Esophagus squamous epithelium (tissue), 5 donors: ENCODE measurements around the gene DDAH1. TPM values are rescaled to one million over a fixed set of nuclear protein-coding genes. Genes with fewer than 3 reads are reported as not detected.

Source experiments
- DNase-seq: peaks from one replicate; lab custom pipeline; 2025; lab: John Stamatoyannopoulos, UW
- H3K27ac ChIP-seq, 4 donors: fragments of 200-600 bp; sonication (generic); one replicate each; pipeline ENCODE4 v1.5.1; 2016 to 2019; ENCODE audit warnings: mild to moderate bottlenecking in 1 of 4
- H3K27me3 ChIP-seq, 4 donors: fragments of 200-600 bp; sonication (generic); 1 replicate in 3 of 4; 2 replicates in 1 of 4; pipeline versions ENCODE4 v1.5.1 to v1.6.0; 2017 to 2021; ENCODE audit warnings: antibody characterized with exemption in 1 of 4
- H3K36me3 ChIP-seq, 3 donors: fragments of 200-600 bp; sonication (generic); one replicate each; pipeline ENCODE4 v1.5.1; 2016 to 2019
- H3K4me1 ChIP-seq, 3 donors: fragments of 200-600 bp; sonication (generic); one replicate each; pipeline ENCODE4 v1.5.1; 2017 to 2019
- H3K4me3 ChIP-seq, 4 donors: fragments of 200-600 bp; sonication (generic); 1 replicate in 3 of 4; 2 replicates in 1 of 4; pipeline ENCODE4 v1.5.1; 2016 to 2019; ENCODE audit warnings: mild to moderate bottlenecking in 2 of 4, moderate library complexity in 1 of 4
- H3K9me3 ChIP-seq, 3 donors: fragments of 200-600 bp; sonication (generic); one replicate each; pipeline ENCODE4 v1.5.1; 2016 to 2019
- POLR2A ChIP-seq, 4 donors: fragments of 450-650 bp; IDR thresholded peaks; one replicate each; pipeline ENCODE4 v1.6.1; 2017; ENCODE audit warnings: antibody characterized with exemption in 4 of 4, mild to moderate bottlenecking in 4 of 4, moderate library complexity in 3 of 4
- WGBS, 2 donors: methylation state at CpG; one replicate each; pipeline ENCODE4 v1.1.5; 2018; 5-methylcytosine and 5-hydroxymethylcytosine counted together
- intact Hi-C: fragments of 100-400 bp; cut with DNase I; formaldehyde crosslinking; loops from one replicate; pipeline ENCODE4 v1.15.0; 2022
- total RNA-seq, 4 donors: library from RNA; depleted of rRNA; stranded (reverse); fragments of >200 nt; gene quantifications; one replicate each; pipeline ENCODE4 v1.1.0, GENCODE V29; 2016
- TF ChIP-seq, protein P1 (sequence below), 6 experiments: fragments of 450-650 bp in 4 of 6; fragments of 200-600 bp in 2 of 6; sonication (generic) in 2 of 6; IDR thresholded peaks; one replicate each; pipeline ENCODE4 v1.5.1; 2016 to 2019; ENCODE audit warnings: antibody characterized with exemption in 6 of 6, mild to moderate bottlenecking in 4 of 6, moderate library complexity in 4 of 6
- donor health status: DM: yes; HTN: yes; CAD: no.

Gene DDAH1
- total RNA-seq, 4 donors from 2014 or later, result 6.1 to 13.8 (median 11.5) TPM

DNA sequence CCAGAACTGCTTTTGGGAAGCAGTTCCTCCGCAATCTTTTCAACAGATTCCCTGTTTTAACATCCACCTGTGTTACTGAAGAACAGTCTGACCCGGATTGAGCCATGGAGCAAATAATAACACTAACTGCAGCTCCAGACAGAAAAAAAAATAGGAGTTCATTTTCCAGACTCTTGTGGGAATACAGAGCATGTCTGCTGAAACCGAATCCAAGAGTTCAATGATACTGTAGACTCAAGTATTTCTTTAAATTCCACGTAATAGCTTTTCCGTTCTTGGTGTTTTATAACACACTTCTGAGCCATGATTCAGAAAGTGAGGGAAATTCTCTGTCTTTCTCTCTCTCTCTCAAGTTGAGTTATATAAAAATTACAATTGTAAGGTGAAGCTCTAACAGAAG lies 60.6 kb downstream of the DDAH1 start:
- Histone ChIP-seq H3K27me3 (no peaks in the 10 kb centered on the region), H3K27ac (no peak overlapping the region), H3K9me3 (no peaks in the 10 kb centered on the region), H3K4me1 (peaks cover 0 to 18% (median 0%) of the 10 kb centered on the region in 3 donors), H3K4me3 (no peak overlapping the region), H3K36me3 (no peaks in the 10 kb centered on the region)
- WGBS, 2 donors, result 88 to 93% methylated on average over 5 of the region's 5 CpGs
- TF ChIP-seq, protein P1, sequence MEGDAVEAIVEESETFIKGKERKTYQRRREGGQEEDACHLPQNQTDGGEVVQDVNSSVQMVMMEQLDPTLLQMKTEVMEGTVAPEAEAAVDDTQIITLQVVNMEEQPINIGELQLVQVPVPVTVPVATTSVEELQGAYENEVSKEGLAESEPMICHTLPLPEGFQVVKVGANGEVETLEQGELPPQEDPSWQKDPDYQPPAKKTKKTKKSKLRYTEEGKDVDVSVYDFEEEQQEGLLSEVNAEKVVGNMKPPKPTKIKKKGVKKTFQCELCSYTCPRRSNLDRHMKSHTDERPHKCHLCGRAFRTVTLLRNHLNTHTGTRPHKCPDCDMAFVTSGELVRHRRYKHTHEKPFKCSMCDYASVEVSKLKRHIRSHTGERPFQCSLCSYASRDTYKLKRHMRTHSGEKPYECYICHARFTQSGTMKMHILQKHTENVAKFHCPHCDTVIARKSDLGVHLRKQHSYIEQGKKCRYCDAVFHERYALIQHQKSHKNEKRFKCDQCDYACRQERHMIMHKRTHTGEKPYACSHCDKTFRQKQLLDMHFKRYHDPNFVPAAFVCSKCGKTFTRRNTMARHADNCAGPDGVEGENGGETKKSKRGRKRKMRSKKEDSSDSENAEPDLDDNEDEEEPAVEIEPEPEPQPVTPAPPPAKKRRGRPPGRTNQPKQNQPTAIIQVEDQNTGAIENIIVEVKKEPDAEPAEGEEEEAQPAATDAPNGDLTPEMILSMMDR (IDR thresholded peaks at IDR 0.05), result no peak
- no peak for TF ChIP-seq POLR2A (IDR thresholded peaks at IDR 0.05)
- no peak for DNase-seq
- intact Hi-C loops, result no loop called here

DNA sequence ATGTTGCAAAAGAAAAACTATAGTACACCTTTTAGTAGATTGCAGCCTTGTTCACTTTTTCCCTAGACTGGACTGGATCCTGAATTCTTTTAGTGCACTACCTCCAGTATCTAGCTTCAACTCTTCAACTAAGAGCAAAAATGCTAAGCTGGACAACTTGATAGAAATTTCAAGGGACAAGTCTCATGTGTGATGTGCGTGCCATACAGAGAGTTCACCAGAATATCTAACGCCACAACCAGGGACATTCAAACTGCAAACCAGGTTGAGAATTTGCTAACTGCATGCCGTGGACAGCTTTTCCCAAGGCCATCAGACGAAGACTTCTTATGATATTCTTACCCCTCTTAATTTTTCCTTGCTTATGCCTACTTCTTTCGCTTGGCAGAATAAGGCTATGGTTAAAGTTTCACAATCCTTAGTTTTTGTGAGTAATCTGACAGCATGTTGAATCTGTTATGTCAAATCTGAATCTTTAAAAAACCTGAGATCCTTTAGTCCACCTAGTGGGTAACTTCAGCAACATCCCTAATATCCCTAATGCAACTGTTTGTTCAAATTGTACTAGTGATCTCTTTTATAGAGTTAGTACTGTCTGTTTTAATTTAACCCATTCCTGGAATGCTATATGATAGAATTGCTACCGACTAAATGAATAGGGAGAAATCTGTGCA lies 66.4 kb downstream of the DDAH1 start:
- TF ChIP-seq POLR2A (IDR thresholded peaks at IDR 0.05), result no peak
- TF ChIP-seq, protein P1 (IDR thresholded peaks at IDR 0.05), result peak in 3 of 6 experiments; percentile 16 to 45 (median 21)

DNA sequence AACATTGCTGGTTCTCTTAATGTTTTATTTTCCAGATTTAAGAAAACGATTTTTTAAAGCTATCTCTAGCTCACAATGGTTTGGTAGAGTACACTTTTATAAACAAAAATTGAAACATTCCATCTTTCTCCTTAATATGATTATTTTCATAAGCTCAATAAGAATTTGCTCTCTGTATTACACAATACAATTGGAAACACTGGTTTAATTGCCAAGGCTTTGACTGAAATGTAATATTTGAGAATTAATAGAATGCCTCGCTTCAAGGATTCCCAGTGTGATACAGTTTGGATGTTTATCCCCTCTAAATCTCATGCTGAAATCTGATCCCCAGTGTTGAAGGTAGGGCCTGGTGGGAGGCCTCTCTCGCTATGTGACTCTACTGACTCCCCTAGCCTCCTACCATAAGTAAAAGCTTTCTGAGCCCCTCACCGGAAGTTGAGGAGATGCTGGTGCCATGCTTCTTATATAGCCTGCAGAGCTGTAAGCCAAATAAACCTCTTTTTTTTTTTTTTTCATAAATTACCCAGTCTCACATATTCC lies 67.4 kb downstream of the DDAH1 start:
- Histone ChIP-seq H3K4me3 (no peak overlapping the region), H3K36me3 (no peaks in the 10 kb centered on the region), H3K9me3 (no peaks in the 10 kb centered on the region), H3K4me1 (peaks cover 0 to 5% (median 0%) of the 10 kb centered on the region in 3 donors), H3K27me3 (no peaks in the 10 kb centered on the region), H3K27ac (no peak overlapping the region)
- WGBS, 2 donors, result 75 to 88% methylated on average over 4 of the region's 4 CpGs
- no peak for DNase-seq
- intact Hi-C loops, result no loop called here
- TF ChIP-seq POLR2A (IDR thresholded peaks at IDR 0.05), result no peak
- TF ChIP-seq, protein P1 (IDR thresholded peaks at IDR 0.05), result no peak

More for the DNA sequence above, 66.4 kb downstream of the DDAH1 start:
- intact Hi-C loops, result no loop called here
- Histone ChIP-seq H3K9me3 (no peaks in the 10 kb centered on the region), H3K4me1 (peaks cover 0 to 5% (median 0%) of the 10 kb centered on the region in 3 donors), H3K27me3 (no peaks in the 10 kb centered on the region), H3K27ac (no peak overlapping the region), H3K4me3 (no peak overlapping the region), H3K36me3 (no peaks in the 10 kb centered on the region)
- no peak for DNase-seq
- 73 to 83% methylated on average over 6 of the region's 6 CpGs for WGBS, 2 donors

DNA sequence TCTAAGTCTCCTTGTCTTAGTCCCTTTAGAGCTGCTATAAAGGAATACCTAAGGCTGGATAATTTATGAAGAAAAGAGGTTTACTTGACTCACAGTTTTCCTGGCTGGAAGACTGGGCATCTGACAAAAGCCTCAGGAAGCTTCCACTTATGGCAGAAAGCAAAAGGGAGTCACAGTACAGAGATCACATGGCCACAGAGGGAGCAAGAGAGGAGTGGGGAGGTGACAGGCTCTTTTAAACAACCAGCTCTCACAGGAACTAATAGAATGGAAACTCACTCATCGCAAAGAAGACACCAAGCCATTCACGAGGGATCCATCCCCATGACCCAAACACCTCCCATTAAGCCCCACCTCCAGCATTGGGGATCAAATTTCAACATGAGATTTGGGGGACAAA lies 68.8 kb downstream of the DDAH1 start:
- intact Hi-C loops, result no loop called here
- TF ChIP-seq, protein P1 (IDR thresholded peaks at IDR 0.05), result no peak
- no peak for TF ChIP-seq POLR2A (IDR thresholded peaks at IDR 0.05)
- H3K36me3 ChIP-seq, result no peaks in the 10 kb centered on the region
- H3K4me1 ChIP-seq, result peaks cover 0 to 5% (median 0%) of the 10 kb centered on the region in 3 donors
- H3K9me3 ChIP-seq, result no peaks in the 10 kb centered on the region
- no peak for DNase-seq
- no peak overlapping the region for H3K4me3 ChIP-seq
- WGBS, 2 donors, result 87 to 88% methylated on average over 2 of the region's 2 CpGs
- no peak overlapping the region for H3K27ac ChIP-seq
- H3K27me3 ChIP-seq, result no peaks in the 10 kb centered on the region

DNA sequence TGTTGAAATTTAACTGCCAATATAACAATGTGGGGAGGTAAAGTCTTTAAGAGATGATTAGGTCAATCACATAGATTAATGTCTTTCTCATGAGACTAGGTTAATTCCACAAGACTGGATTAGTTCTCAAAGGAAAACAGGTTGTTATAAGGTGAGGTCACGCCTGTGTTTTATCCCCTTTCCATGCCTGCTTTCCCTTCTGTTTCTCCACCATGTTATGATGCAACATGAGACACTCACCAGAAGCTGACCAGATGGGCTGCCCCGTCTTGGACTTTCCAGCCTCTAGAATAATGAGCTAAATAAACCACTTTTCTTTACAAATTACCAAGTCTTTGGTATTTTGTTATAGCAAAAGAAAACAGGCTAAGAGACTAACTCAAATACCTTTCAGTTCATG lies 70.8 kb downstream of the DDAH1 start:
- no peak for DNase-seq
- intact Hi-C loops, result no loop called here
- no peaks in the 10 kb centered on the region for H3K27me3 ChIP-seq
- H3K4me3 ChIP-seq, result no peak overlapping the region
- no peaks in the 10 kb centered on the region for H3K36me3 ChIP-seq
- no peaks in the 10 kb centered on the region for H3K9me3 ChIP-seq
- 70 to 74% methylated on average over 2 of the region's 2 CpGs for WGBS, 2 donors
- TF ChIP-seq, protein P1 (IDR thresholded peaks at IDR 0.05), result no peak
- TF ChIP-seq POLR2A (IDR thresholded peaks at IDR 0.05), result no peak
- H3K27ac ChIP-seq, result no peak overlapping the region
- no peaks in the 10 kb centered on the region for H3K4me1 ChIP-seq
